Astrocyte of the spinal cord (primary cell): ENCODE results near the gene PRADC1.
"Not testable (repeated sequence)": the region's sequence is repeated elsewhere in the genome, so short reads cannot be mapped to it uniquely, and the experiment has no call there.

ENCODE experiments used
- DNase-seq: peaks from one replicate; pipeline ENCODE4 v3.0.0; 2011; ENCODE audit warnings: low read depth, low spot score
- H3K4me3 ChIP-seq: 2 replicates; pipeline ENCODE4 v1.5.1; 2011; ENCODE audit warnings: low read depth, mild to moderate bottlenecking, low read length, moderate library complexity
- in situ Hi-C: cut with HindIII; loops from 2 replicates; pipeline ENCODE4 v1.10.0; 2017; ENCODE audit warnings: low sequenced_read_pairs
- TF ChIP-seq, protein P1 (sequence below): IDR thresholded peaks from 2 replicates; pipeline ENCODE4 v1.5.1; 2012; ENCODE audit warnings: low read depth, mild to moderate bottlenecking, low read length, inconsistent platforms

The PRADC1 gene

DNA sequence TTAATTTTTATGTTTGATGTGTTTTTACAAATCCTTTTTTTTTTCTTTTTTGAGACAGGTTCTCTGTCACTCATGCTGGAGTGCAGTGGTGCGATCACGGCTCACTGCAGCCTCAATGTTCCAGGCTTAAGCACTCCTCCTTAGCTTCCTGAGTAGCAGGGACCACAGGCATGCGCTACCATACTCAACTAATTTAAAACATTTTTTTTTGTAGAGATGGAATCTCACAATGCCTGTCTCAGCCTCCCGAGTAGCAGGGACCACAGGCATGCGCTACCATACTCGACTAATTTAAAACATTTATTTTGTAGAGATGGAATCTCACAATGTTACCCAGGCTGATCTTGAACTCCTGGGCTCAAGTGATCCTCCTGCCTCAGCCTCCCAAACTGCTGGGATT lies 27.4 kb downstream of the PRADC1 start:
- no peak for DNase-seq
- TF ChIP-seq, protein P1, sequence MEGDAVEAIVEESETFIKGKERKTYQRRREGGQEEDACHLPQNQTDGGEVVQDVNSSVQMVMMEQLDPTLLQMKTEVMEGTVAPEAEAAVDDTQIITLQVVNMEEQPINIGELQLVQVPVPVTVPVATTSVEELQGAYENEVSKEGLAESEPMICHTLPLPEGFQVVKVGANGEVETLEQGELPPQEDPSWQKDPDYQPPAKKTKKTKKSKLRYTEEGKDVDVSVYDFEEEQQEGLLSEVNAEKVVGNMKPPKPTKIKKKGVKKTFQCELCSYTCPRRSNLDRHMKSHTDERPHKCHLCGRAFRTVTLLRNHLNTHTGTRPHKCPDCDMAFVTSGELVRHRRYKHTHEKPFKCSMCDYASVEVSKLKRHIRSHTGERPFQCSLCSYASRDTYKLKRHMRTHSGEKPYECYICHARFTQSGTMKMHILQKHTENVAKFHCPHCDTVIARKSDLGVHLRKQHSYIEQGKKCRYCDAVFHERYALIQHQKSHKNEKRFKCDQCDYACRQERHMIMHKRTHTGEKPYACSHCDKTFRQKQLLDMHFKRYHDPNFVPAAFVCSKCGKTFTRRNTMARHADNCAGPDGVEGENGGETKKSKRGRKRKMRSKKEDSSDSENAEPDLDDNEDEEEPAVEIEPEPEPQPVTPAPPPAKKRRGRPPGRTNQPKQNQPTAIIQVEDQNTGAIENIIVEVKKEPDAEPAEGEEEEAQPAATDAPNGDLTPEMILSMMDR = no peak
- in situ Hi-C loops = no loop called here

DNA sequence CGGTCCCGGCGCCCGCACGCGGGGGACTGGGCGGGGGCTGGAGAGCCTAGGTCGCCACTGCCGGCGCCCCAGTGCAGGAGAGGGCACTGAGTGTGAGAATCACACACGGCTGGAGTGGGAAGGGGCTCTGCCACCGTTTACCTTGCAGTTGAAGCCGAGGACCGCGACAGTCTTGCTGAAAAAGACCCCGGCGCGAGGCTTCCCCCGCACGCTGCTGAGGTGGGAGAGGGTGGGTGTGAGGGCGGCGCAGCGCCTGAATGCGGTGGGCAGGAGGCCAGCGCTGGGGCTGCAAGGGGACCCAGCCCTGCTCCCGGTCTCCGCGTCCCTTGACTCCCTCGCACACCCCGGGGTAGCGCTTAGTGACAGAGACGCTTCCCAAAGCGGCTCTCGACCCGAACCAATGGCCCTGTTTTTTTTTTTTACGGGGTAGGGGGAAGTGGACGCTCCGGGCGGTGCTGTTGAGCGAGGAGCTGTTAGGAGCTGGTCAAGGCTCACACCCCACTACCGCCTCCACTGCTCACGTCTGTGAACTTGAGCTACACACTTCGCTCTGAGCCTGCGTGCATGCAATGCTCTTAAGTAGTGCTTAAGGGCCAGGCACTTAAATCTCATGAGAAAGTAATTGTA lies 29.9 kb downstream of the PRADC1 start:
- no peak overlapping the region for H3K4me3 ChIP-seq
- in situ Hi-C loops = no loop called here
- DNase-seq = no peak
- TF ChIP-seq, protein P1 = no peak

More for the DNA sequence above, 27.4 kb downstream of the PRADC1 start:
- H3K4me3 ChIP-seq = no peak overlapping the region

DNA sequence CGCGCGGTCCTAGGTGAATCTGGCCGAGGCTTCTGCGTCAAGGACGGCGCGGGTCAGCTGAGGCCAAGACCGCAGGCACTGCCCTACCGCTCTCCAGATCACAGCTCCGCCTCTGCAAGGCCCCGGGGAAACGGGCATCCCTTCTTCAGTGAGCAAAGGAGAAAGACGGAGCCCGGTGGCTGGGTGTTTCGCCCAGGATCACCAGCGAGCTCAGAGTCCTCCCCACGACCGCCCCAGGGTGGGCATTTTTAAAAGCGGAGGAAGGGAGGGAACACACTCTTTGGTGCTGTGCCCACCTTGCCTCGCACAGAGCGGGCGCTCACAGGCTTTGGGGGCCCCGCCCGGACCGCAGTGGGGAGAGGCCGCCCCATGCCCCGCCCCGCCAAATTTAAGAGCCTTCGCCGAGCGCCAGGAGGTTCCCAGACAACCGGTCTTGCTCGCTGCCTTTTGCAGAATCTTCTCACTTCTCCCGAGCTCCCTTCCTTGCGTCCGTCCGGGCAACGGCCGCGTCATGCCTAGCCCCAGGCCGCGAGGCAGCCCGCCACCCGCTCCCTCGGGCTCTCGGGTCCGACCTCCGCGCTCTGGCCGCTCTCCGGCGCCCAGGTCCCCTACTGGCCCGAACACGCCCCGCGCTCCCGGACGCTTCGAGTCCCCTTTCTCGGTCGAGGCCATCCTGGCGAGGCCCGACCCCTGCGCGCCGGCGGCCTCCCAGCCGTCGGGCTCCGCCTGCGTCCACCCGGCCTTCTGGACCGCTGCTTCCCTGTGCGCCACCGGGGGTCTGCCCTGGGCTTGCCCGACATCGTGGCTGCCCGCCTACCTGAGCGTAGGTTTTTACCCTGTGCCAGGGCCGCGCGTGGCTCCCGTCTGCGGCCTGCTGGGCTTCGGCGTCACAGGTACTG lies 30.6 kb downstream of the PRADC1 start, which contains the start of gene NOTO:
TSS of gene NOTO (plus strand) at position 419 of the 899 bp plus-strand sequence. CDS start at position 512, 93 bp downstream.
- TF ChIP-seq, protein P1 = no peak
- in situ Hi-C loops = no loop called here
- no peak within 1 kb of the TSS for H3K4me3 ChIP-seq
- DNase-seq = no peak

DNA sequence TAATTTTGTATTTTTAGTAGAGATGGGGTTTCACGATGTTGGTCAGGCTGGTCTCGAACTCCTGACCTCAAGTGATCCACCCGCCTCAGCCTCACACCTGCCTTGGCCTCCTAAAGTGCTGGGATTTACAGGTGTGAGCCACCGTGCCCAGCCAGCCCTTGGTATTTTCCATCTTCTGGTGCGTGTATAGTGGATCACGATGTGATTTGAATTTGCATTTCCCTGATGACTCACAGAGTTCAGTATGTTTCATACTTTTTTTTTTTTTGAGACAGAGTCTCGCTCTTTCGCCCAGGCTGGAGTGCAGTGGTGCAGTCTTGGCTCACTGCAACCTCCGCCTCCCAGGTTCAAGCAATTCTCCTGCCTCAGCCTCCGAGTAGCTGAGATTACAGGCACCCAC lies 32.8 kb downstream of the PRADC1 start:
- in situ Hi-C loops, H3K4me3 ChIP-seq, DNase-seq: not testable (repeated sequence)

DNA sequence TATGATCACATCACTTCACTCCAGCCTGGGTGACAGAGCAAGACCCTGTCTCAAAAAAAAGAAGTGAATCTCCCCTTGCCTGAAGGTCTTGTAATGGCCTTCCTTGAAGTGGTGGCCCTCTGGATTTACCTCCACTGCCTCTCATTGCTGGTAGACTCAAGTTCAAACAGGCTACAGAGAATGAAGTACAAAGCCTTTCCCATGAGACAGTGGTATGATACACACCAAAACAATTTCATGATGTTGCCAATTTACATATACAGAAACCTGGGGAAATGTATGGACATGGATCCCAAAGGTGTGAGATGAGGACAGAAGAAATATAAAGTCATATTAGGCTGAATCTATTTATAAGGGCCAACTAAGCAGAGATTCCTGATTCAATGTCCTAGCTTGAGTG lies 35.5 kb downstream of the PRADC1 start:
- H3K4me3 ChIP-seq = no peak overlapping the region
- TF ChIP-seq, protein P1 = no peak
- DNase-seq = no peak
- in situ Hi-C loops = no loop called here

DNA sequence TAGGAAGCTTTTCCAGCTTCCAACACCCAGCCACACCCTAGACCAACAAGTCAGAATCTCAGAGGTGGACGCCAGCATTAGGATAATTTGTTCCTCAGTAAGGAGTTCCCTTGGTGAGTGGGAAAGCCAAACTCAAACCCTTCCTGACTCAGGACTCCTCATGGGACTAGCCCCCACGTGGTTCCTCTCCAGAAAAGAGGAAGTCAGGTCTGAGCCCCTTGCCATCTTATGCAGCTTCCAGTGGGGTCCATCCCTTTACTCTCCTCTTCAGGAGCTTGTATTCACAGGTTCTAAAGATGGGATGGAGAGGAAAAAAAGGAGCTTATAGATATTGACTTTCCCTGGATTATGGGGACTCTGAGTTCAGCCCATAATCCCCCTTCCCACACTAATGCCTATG lies 45.5 kb downstream of the PRADC1 start:
- TF ChIP-seq, protein P1 = no peak
- H3K4me3 ChIP-seq = no peak overlapping the region
- DNase-seq = no peak
- in situ Hi-C loops = no loop called here

DNA sequence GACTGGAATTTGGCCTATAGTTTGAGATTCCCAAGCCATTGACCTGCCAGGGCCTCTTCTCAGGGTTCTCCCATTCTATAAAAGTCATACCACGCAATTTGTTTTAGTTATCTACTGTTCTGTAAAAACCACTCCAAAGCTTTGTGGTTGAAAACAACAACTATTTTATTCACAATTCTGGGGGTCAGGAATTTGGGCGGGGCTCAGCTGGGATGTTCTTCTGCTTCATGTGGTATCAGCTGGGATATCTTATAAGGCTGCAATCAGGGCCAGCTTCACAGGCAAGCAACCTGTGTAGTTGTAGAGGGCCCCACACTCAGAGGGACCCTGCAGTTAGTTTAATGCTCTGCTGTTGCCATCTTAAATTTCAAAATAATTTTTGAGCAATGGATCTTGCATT lies 47.1 kb downstream of the PRADC1 start:
- H3K4me3 ChIP-seq = no peak overlapping the region
- no peak for DNase-seq
- TF ChIP-seq, protein P1 = no peak
- in situ Hi-C loops = no loop called here
